NCI-H2107 (cell line): Measurements from ENCODE around the gene EIF3L.
"Not testable (repeated sequence)": the region's sequence is repeated elsewhere in the genome, so short reads cannot be mapped to it uniquely, and the experiment has no call there.

Source experiments
- DNase-seq: peaks from one replicate; lab custom pipeline; 2025; lab: John Stamatoyannopoulos, UW

Gene EIF3L

DNA sequence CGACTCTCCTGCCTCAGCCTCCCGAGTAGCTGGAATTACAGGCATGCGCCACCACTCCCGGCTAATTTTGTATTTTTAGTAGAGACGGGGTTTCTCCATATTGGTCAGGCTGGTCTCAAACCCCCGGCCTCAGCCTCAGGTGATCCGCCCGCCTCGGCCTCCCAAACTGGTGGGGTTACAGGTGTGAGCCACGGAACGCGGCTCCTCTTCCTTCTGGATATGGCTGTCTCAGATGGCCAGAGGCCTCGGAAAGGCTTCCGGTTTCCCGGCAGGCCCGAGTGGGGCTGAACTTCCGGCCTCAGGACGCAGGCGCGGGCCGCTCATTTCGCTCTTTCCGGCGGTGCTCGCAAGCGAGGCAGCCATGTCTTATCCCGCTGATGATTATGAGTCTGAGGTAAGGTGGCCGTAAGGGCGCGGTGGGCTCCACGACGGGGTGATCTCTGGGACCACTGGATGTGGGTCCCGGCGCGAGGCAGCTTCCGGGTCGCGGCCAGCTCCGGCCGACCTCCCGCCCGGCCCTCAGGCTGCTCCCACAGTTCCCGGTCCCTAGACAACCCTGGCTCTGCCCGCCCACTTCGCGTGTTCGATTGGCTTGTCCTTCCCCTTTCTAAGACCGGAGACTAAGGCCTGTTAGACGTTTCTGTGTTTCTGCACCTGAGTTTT is at the start of gene EIF3L:
TSS of gene EIF3L (plus strand) at position 331 of the 663 bp plus-strand sequence. CDS start at position 362, 31 bp downstream.
- peak; percentile 49 for DNase-seq

GRCh38 chr22:37799979-37800378 is 49.2 kb upstream of the EIF3L start:
- not testable (repeated sequence) for DNase-seq

- no peak for DNase-seq
Measured at GRCh38 chr22:37801946-37802309, 47.3 kb upstream of the EIF3L start.

GRCh38 chr22:37802310-37803194 is 46.7 kb upstream of the EIF3L start:
- DNase-seq = no peak

DNA sequence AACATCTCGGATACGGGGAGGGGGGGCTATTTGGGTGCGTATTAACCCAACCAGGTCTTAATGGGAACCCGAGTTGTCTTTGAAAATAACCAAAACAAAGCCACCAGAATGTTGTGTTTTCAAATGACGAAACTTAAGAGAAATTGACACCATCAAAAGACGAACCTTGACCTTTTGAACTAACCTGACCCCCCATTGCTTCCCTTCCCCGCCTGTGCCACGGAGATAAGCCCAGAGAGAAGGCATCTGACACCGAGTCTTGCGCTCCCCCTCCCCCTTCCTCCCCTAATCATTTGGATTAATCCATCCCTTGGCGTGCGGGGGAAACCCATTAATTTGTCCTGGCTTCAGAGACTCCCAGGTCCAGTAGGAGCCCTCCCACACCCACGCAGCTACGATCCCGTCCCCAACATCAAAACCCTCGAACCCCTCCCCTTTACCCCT is 46.0 kb upstream of the EIF3L start:
- no peak for DNase-seq

DNA sequence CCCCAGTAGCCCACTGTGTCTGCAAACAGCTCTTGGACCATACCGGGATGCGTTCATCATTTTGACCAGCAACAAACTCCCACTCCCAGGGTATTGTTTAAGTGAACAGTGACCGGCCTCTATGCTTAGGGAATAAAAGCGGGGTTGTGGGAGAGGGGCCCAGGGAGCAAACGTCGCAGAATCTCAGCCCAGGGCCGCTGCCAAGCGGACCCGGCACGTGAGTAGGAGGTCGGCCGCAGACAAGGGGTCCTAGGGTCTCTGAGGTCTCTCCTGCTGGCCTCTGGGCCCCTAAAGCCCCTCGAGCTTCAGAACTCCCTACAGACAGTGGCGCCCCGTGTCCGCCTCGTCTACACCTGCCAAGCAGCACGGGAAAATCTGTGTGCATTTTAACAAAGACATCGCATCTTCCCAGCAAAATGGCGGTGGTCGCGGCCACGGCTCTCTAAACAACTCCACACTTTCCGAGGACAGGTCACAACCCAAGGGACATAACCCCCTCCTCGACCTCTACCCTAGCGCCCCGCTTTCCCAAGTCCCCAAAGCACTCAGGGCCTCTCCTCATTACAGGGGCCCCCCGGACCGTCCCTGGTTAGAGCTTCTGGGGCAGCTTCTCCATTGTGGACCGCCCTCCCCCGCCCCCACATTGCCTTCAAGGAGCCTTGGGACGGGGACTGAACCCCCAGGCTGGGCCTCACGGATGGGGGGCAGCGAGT is 45.4 kb upstream of the EIF3L start:
- no peak for DNase-seq

GRCh38 chr22:37804352-37804880 is 44.8 kb upstream of the EIF3L start:
- DNase-seq = no peak

DNA sequence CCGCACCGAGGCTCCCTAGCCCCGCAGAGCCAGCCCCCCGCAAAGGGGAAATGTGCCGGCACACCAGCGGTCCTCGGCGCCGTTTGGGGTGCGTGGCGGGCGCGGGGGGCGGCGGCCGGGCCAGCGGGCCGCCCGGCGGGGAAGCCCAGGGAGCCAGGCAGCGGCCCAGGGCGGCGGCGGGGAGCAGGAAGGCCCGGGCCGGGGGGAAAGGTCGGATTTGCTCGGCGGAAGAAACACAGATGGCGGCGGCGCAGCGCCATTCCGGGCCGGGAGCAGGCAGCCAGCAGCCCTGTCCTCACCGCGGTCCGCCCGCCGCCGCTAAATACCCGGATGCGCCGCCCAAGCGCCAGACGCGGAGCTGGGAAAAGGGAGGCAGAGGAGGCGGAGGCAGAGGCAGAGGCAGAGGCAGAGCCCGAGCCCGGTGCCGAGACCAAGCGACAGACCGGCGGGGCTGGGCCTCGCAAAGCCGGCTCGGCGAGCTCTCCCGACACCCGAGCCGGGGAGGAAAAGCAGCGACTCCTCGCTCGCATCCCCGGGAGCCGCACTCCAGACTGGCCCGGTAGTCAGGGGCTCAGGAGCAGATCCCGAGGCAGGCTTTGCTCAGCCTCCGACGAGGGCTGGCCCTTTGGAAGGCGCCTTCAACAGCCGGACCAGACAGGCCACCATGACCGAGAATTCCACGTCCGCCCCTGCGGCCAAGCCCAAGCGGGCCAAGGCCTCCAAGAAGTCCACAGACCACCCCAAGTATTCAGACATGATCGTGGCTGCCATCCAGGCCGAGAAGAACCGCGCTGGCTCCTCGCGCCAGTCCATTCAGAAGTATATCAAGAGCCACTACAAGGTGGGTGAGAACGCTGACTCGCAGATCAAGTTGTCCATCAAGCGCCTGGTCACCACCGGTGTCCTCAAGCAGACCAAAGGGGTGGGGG is 44.1 kb upstream of the EIF3L start:
- peak; percentile 52 for DNase-seq

- DNase-seq = no peak
Measured at GRCh38 chr22:37805810-37806277, 43.4 kb upstream of the EIF3L start.

GRCh38 chr22:37806409-37807333 is 42.5 kb upstream of the EIF3L start:
- no peak for DNase-seq

DNA sequence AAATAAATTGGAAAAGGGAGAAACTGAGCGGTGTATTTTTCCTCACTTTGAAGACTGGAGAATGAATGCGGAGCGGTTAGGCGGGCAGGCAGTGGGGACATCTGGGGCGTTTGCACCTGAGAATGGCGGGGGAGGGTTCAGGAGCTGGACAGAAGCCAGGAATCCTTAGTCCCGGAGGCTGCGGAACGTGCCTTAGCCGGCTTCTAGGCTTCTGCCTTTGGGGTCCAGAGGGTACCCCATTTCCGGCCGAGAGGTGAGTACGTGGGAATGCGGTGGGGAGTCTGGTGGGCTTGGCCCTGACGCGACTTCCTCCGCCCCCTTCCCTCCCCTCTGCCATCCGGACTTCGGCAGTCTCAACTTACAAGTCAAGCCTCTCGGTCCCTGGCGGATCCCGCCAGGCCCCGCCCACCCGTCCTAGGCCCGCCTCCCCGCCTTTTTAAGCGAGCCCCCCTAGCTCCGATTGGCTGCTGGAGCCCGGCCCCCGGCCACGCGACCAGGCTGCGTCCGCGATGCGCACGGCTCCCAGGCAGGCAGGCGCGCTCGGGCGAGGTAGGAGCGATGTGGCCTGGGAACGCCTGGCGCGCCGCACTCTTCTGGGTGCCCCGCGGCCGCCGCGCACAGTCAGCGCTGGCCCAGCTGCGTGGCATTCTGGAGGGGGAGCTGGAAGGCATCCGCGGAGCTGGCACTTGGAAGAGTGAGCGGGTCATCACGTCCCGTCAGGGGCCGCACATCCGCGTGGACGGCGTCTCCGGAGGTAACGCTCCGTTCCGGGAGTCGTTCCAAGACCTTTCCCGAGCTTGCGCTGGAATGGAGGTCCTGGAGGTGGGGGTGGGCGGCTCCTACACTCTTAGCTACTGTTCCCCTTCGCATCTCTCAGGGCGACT is 41.6 kb upstream of the EIF3L start, which contains the start of gene GCAT:
TSS of gene GCAT (plus strand) at position 525 of the 884 bp plus-strand sequence. CDS start at position 559, 34 bp downstream.
- peak; percentile 59 for DNase-seq

DNA sequence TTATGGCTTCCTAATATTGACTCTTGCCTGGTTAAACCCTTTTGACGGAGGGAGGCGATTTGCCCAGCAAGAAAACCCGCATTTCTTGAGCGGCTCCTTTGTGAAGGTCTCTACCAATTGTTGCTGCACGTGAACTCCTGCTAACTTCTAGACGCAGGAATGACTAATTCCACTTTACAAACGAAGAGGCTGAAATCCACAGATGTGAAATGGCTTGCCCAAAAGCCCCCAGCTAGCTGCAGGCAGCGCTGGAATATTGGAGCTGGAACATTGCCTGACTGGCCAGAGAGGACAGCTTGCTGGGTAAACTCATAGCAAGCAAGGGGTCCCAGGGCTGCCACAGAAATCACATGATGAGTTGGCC is 40.9 kb upstream of the EIF3L start:
- no peak for DNase-seq

- DNase-seq = no peak
Measured at GRCh38 chr22:37809672-37810333, 39.4 kb upstream of the EIF3L start.

DNA sequence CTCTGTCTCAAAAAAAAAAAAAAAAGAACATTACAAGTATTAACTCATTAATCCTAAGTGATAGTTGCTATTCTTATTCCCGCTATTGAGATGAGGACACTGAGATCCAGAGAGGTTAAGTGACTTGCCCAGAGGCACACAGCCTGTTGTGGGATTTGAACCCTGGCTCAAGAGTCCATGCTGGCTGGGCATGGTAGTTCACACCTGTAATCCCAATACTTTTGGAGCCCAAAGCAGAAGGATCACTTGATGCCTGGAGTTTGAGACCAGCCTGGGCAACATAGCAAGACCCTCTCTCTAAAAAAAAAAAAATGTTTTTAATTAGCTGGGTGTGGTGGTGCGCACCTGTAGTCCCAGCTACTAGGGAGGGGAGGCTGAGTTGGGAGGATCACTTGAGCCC is 37.4 kb upstream of the EIF3L start:
- no peak for DNase-seq

- no peak for DNase-seq
Measured at GRCh38 chr22:37812869-37813678, 36.1 kb upstream of the EIF3L start.

DNA sequence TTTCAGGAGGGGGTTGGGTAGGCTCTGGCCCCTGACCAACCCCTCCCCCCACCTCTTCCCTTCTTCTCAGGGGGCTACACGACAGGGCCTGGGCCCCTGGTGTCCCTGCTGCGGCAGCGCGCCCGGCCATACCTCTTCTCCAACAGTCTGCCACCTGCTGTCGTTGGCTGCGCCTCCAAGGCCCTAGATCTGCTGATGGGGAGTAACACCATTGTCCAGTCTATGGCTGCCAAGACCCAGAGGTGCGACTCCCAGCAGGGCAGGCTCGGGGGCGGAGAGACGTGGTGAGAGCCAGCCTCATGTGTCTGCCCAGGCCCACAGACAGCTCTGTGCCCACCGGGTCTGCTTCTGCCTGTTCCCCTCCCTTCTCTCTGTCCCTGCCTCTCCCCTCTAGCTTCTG is 33.6 kb upstream of the EIF3L start:
- DNase-seq = no peak

DNA sequence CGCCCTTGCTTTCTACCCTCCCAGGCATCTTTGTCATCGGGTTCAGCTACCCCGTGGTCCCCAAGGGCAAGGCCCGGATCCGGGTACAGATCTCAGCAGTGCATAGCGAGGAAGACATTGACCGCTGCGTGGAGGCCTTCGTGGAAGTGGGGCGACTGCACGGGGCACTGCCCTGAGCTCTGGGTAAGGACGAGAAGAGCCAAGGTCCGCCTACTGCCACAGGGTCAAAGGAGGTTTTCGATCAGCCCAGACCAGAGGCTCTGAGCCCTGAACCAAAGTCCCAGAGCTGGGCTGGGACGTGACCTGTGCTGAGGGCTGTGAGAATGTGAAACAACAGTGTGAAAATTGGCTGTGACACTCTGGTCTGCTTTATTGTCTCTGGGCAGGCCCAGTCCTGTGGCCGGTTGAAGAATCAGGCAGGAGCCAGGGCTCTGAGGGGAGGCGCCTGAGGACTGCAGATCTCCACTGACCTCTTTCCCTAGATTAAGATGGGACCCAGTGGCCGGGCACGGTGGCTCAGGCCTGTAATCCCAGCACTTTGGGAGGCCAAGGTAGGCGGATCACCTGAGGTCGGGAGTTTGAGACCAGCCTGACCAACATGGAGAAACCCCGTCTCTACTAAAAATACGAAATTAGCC is 32.6 kb upstream of the EIF3L start:
- DNase-seq = no peak
